SK-N-MC (cell line): ENCODE measurements around the gene NKX2-3.

ENCODE experiments used
- DNase-seq: peaks from one replicate; pipeline ENCODE4 v3.0.0-alpha.2; 2011; ENCODE audit warnings: low read depth, low spot score
- H3K27ac ChIP-seq: fragments of 200-600 bp; sonication (generic); 2 replicates; pipeline ENCODE4 v1.5.1; 2016; ENCODE audit warnings: mixed run types
- H3K36me3 ChIP-seq: fragments of 200-600 bp; sonication (generic); 2 replicates; pipeline ENCODE4 v1.6.1; 2017; ENCODE audit warnings: antibody characterized with exemption, low read length, mixed read lengths; ENCODE audit not compliant: insufficient read depth
- H3K4me3 ChIP-seq: fragments of 200-600 bp; sonication (generic); 2 replicates; pipeline ENCODE4 v1.5.1; 2016
- H3K9ac ChIP-seq: fragments of 200-600 bp; sonication (generic); 2 replicates; pipeline ENCODE4 v1.8.0; 2017; ENCODE audit warnings: mixed run types, mixed read lengths; ENCODE audit not compliant: insufficient read length
- H3K9me3 ChIP-seq: fragments of 200-600 bp; sonication (generic); 2 replicates; pipeline ENCODE4 v1.6.1; 2017; ENCODE audit warnings: low read depth, mild to moderate bottlenecking, antibody characterized with exemption, low read length, moderate library complexity, mixed read lengths
- EZH2 ChIP-seq: fragments of 200-600 bp; sonication (generic); IDR thresholded peaks from one replicate; pipeline ENCODE4 v1.6.1; 2017; ENCODE audit warnings: antibody characterized with exemption
- FOXP2 ChIP-seq: optimal IDR thresholded peaks from 2 replicates; pipeline ENCODE3; 2011; ENCODE audit warnings: mild to moderate bottlenecking, moderate library complexity; ENCODE audit not compliant: insufficient read depth; ENCODE audit errors: extremely low read length, control extremely low read depth
- POLR2AphosphoS5 ChIP-seq: IDR thresholded peaks from 2 replicates; pipeline ENCODE4 v1.6.1; 2012; ENCODE audit warnings: mild to moderate bottlenecking, low read depth, low read length, borderline replicate concordance

Gene NKX2-3

GRCh38 chr10:99548041-99548530 lies 15.3 kb downstream of the NKX2-3 start:
- DNase-seq, result no peak
- H3K4me3 ChIP-seq, result no peak overlapping the region
- no peak overlapping the region for H3K27ac ChIP-seq
- no peak overlapping the region for H3K9ac ChIP-seq
- H3K36me3 ChIP-seq, result no peaks in the 10 kb centered on the region
- no peaks in the 10 kb centered on the region for H3K9me3 ChIP-seq
- TF ChIP-seq EZH2, result no peak
- no peak for TF ChIP-seq POLR2AphosphoS5
- no peak for TF ChIP-seq FOXP2

DNA sequence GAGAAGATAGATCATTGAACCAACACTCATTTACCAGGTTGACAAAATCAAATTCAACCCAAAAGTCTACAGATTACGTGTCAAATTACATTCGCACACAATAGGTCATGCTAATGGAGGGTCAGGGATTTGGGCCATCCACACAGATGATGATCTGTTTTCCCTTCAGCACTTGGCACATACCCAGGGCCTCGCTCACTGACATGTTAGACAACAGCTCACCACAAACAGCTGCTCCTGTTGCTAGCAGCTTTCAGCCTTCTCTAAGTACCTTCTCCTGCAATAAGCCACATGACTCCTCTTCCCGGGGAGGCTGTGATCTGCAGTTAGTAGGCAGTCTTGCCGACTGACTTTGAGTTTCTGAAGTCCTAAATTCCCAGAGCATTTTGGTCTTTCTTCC lies 18.4 kb downstream of the NKX2-3 start:
- no peak for DNase-seq
- no peaks in the 10 kb centered on the region for H3K9me3 ChIP-seq
- TF ChIP-seq FOXP2 (no peak), EZH2 (no peak), POLR2AphosphoS5 (no peak)
- H3K4me3 ChIP-seq, result peak overlapping the region; percentile 57
- no peak overlapping the region for H3K9ac ChIP-seq
- H3K36me3 ChIP-seq, result no peaks in the 10 kb centered on the region
- H3K27ac ChIP-seq, result peak overlapping the region; percentile 67; the same call in 1 of the 2 replicates

DNA sequence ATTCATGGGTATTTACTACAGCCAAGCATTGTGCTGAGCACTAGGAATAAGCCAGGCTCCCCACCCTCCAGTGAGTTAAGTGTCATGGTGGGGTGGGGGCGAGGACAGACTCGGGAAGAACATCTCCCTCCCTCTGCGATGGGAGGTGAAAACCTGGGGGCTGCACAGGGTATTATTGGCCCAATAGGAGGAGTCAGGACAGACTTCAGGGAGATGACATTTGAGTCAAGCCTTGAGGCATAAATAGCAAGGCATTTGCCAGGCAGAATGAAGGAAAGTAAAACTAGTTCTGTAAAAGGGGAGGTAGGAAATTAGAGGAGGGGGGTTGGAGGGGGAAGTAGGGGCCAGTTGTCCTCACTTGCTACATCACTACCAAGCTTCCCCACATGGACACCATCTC lies 18.9 kb downstream of the NKX2-3 start:
- Histone ChIP-seq H3K9me3 (no peaks in the 10 kb centered on the region), H3K27ac (no peak overlapping the region), H3K4me3 (peak overlapping the region; percentile 57), H3K9ac (no peak overlapping the region), H3K36me3 (no peaks in the 10 kb centered on the region)
- TF ChIP-seq FOXP2 (no peak), EZH2 (no peak), POLR2AphosphoS5 (no peak)
- DNase-seq, result no peak

DNA sequence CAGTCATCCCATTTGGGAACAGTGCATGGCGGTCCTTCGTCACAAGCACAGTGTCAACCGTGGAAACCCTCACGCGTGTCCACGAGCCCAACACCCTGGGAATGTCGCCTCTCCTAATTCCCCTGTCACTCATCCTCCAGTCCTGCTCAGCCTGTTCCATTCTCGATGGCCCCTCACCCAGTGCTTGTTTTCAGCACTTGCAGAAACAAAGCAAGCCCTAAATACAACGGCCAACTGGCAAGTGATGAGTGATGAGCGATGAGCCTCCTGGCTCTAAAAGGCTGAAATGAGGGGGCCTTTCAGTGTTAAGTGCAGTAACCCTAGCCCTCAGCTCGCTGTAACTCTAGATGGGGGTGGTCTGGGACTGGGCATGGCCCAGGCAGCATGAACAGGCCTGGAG lies 22.6 kb downstream of the NKX2-3 start:
- Histone ChIP-seq H3K36me3 (no peaks in the 10 kb centered on the region), H3K27ac (no peak overlapping the region), H3K4me3 (no peak overlapping the region), H3K9ac (no peak overlapping the region), H3K9me3 (no peaks in the 10 kb centered on the region)
- no peak for DNase-seq
- TF ChIP-seq FOXP2 (no peak), POLR2AphosphoS5 (no peak), EZH2 (no peak)

DNA sequence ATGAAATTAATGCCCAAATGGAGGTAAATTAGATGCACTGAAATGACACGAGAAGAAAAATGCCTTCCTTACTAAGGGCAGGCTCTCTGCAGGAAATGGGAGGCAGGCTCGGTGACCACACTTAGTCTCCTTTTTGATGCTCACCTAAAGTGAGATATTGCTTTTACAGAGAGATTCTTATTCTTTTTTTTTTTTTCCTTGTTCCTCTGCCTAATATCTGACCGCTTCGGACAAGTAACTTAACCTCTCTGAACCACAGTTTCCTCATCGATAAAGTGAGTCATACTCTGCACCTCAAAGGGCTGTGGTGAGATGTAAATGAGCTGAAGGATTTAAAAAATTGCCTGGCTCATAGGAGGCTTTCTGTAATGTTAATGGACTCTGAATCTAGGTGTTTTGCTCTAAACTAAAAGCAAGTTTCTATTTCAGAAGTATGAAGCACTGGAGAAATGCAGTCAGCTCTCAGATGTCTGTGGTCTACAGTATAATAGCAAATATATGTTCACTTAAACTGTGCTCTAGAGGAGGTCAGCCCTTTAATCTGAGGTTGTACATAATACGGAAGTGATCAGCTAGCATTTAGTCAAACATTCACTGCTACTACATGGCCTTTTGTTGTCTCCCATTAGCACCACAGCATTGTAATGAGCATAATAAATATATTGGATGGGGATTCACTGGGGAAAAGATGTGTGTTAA lies 23.2 kb downstream of the NKX2-3 start:
- TF ChIP-seq EZH2 (no peak), POLR2AphosphoS5 (no peak), FOXP2 (no peak)
- no peaks in the 10 kb centered on the region for H3K9me3 ChIP-seq

DNA sequence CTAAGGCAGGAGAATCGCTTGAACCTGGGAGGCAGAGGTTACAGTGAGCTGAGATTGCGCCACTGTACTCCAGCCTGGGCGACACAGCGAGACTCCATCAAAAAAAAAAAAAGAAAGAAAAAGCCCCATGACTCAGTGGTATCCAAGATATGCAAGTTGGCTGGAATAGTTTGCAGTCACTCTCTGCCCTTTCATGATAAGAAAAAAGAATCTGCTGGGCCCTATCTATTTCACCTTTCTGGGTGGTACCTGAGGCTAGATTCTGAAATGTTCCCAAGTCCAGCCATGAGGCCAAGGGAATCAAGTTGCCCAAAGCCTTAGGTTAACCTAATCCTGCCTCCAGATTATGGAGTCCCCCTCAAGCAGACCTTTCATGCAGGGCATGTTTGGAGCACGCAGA lies 24.3 kb downstream of the NKX2-3 start:
- no peak overlapping the region for H3K4me3 ChIP-seq
- DNase-seq, result no peak
- no peak for TF ChIP-seq POLR2AphosphoS5
- no peak for TF ChIP-seq EZH2
- TF ChIP-seq FOXP2, result no peak
- H3K9ac ChIP-seq, result no peak overlapping the region
- no peaks in the 10 kb centered on the region for H3K36me3 ChIP-seq
- H3K9me3 ChIP-seq, result no peaks in the 10 kb centered on the region
- no peak overlapping the region for H3K27ac ChIP-seq

More for the DNA sequence above, 23.2 kb downstream of the NKX2-3 start:
- no peak for DNase-seq
- H3K4me3 ChIP-seq, result no peak overlapping the region
- H3K36me3 ChIP-seq, result no peaks in the 10 kb centered on the region
- H3K27ac ChIP-seq, result no peak overlapping the region
- no peak overlapping the region for H3K9ac ChIP-seq

DNA sequence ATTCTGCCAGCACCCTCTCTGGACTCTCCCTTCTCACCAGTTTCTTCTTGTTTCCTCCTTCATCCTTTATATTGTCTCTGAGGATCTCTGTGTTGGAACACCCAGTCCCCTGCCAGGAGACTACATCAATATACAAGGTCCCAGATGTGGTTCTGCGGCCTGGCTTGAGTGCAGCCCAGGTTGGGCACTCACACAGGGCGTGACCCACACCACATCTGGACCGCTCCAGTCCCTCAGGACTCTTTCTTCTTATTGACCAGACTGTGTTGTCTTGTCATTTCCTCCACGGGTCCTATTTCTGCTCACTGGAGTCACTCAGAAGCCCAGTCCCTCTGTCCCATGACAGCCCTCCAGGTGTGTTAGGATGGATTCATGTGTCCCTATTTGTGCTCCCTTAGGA lies 26.0 kb downstream of the NKX2-3 start:
- no peak overlapping the region for H3K27ac ChIP-seq
- DNase-seq, result no peak
- TF ChIP-seq POLR2AphosphoS5 (no peak), EZH2 (no peak), FOXP2 (no peak)
- no peaks in the 10 kb centered on the region for H3K36me3 ChIP-seq
- H3K4me3 ChIP-seq, result no peak overlapping the region
- no peaks in the 10 kb centered on the region for H3K9me3 ChIP-seq
- H3K9ac ChIP-seq, result no peak overlapping the region

GRCh38 chr10:99560277-99561126 lies 27.8 kb downstream of the NKX2-3 start:
- H3K9ac ChIP-seq, result no peak overlapping the region
- TF ChIP-seq FOXP2 (no peak), POLR2AphosphoS5 (no peak), EZH2 (no peak)
- no peaks in the 10 kb centered on the region for H3K36me3 ChIP-seq
- H3K4me3 ChIP-seq, result no peak overlapping the region
- DNase-seq, result no peak
- no peak overlapping the region for H3K27ac ChIP-seq
- H3K9me3 ChIP-seq, result no peaks in the 10 kb centered on the region
